IMR-90 (cell line): Measurements from ENCODE around the gene TMEM131. TPM values are rescaled to one million over a fixed set of nuclear protein-coding genes. Genes with fewer than 3 reads are reported as not detected.

Experiments used
- ATAC-seq: fragments of 200-7000 bp; cut with Tn5 transposase; 2 replicates; pipeline ENCODE4 v1.9.1; 2020; ENCODE audit warnings: low read depth, mild to moderate bottlenecking, moderate library complexity
- BruUV-seq: library from RNA; stranded (reverse); fragments of 400-500 nt; replicated peaks from 2 replicates; lab custom pipeline; 2021; lab: Mats Ljungman, UMichigan
- CTCF ChIA-PET: fragments of 300-600 bp; formaldehyde crosslinking; extraction: SDS; loops from one replicate; lab custom pipeline; 2021; ENCODE audit warnings: antibody characterized with exemption; lab: Yijun Ruan, JAX
- POLR2A ChIA-PET: fragments of 300-600 bp; sonication (Branson Sonifier 250); formaldehyde crosslinking; loops from one replicate; lab custom pipeline; 2022; ENCODE audit warnings: antibody characterized with exemption; ENCODE audit not compliant: unreplicated experiment; lab: Charles Lee
- DNase-seq: peaks from one replicate; pipeline ENCODE4 v3.0.0; 2013
- H2AFZ ChIP-seq: replicated peaks from 2 replicates; pipeline ENCODE3; 2013; ENCODE audit warnings: low read length, mild to moderate bottlenecking; ENCODE audit not compliant: poor library complexity
- H2AK5ac ChIP-seq: 2 replicates; pipeline ENCODE4 v1.6.1; 2013; ENCODE audit warnings: low read depth, low read length, inconsistent platforms
- H2AK9ac ChIP-seq: replicated peaks from 2 replicates; pipeline ENCODE3; 2013; ENCODE audit warnings: mild to moderate bottlenecking, low read depth, low read length, moderate library complexity; ENCODE audit not compliant: poor library complexity
- H2BK120ac ChIP-seq: 2 replicates; pipeline ENCODE4 v1.6.1; 2013; ENCODE audit warnings: low read depth, low read length, inconsistent platforms
- H2BK15ac ChIP-seq: 3 replicates; pipeline ENCODE4 v1.6.1; 2013; ENCODE audit warnings: low read depth, low read length, inconsistent platforms
- H2BK20ac ChIP-seq: 2 replicates; pipeline ENCODE4 v1.6.1; 2013; ENCODE audit warnings: low read depth, mild to moderate bottlenecking, inconsistent platforms, low read length, moderate library complexity
- H2BK5ac ChIP-seq: 2 replicates; pipeline ENCODE4 v1.6.1; 2013; ENCODE audit warnings: mild to moderate bottlenecking, low read depth, low read length, inconsistent platforms; ENCODE audit not compliant: poor library complexity, severe bottlenecking
- H3K14ac ChIP-seq: replicated peaks from 2 replicates; pipeline ENCODE4 v1.6.1; 2013; ENCODE audit warnings: low read depth, low read length, inconsistent platforms
- H3K18ac ChIP-seq: 2 replicates; pipeline ENCODE4 v1.6.1; 2013; ENCODE audit warnings: low read depth, low read length, control low read depth
- H3K23ac ChIP-seq: 2 replicates; pipeline ENCODE4 v1.6.1; 2013; ENCODE audit warnings: low read depth, low read length, inconsistent platforms
- H3K27ac ChIP-seq: 2 replicates; pipeline ENCODE4 v1.5.1; 2013; ENCODE audit warnings: mild to moderate bottlenecking, control low read depth, low read length; ENCODE audit not compliant: insufficient read depth
- H3K27me3 ChIP-seq: 2 replicates; pipeline ENCODE4 v1.6.1; 2013; ENCODE audit warnings: low read length; ENCODE audit not compliant: control insufficient read depth, insufficient read depth
- H3K36me3 ChIP-seq: 2 replicates; pipeline ENCODE4 v1.6.1; 2013; ENCODE audit warnings: low read length, mixed read lengths; ENCODE audit not compliant: control insufficient read depth, insufficient read depth
- H3K4ac ChIP-seq: 2 replicates; pipeline ENCODE4 v1.6.1; 2013; ENCODE audit warnings: low read depth, low read length, inconsistent platforms
- H3K4me1 ChIP-seq: 2 replicates; pipeline ENCODE4 v1.6.1; 2013; ENCODE audit warnings: low read length, mixed read lengths; ENCODE audit not compliant: control insufficient read depth, insufficient read depth
- H3K4me2 ChIP-seq: 2 replicates; pipeline ENCODE4 v1.6.1; 2013; ENCODE audit warnings: low read depth, mild to moderate bottlenecking, control low read depth, low read length, moderate library complexity
- H3K4me3 ChIP-seq: 2 replicates; pipeline ENCODE4 v1.5.1; 2013; ENCODE audit warnings: low read depth, mild to moderate bottlenecking, control low read depth, low read length, moderate library complexity; ENCODE audit not compliant: insufficient read depth
- H3K56ac ChIP-seq: 2 replicates; pipeline ENCODE4 v1.6.1; 2013; ENCODE audit warnings: low read length, inconsistent platforms; ENCODE audit not compliant: insufficient read depth; ENCODE audit errors: extremely low read depth
- H3K79me1 ChIP-seq, 2 experiments: 2 replicates each; pipeline ENCODE4 v1.6.1; 2013; ENCODE audit warnings: low read length in 2 of 2, inconsistent platforms in 1 of 2, low read depth in 1 of 2
- H3K9ac ChIP-seq: 2 replicates; pipeline ENCODE4 v1.6.1; 2013; ENCODE audit warnings: low read depth, low read length, control low read depth
- H3K9me1 ChIP-seq: 2 replicates; pipeline ENCODE4 v1.6.1; 2013; ENCODE audit warnings: low read length, inconsistent platforms; ENCODE audit not compliant: insufficient read depth
- H3K9me3 ChIP-seq: 2 replicates; pipeline ENCODE4 v1.6.1; 2013; ENCODE audit warnings: low read length; ENCODE audit not compliant: control insufficient read depth, insufficient read depth
- H4K20me1 ChIP-seq: 2 replicates; pipeline ENCODE4 v1.6.1; 2013; ENCODE audit warnings: low read length, inconsistent platforms; ENCODE audit not compliant: insufficient read depth
- H4K5ac ChIP-seq: 2 replicates; pipeline ENCODE4 v1.6.1; 2013; ENCODE audit warnings: mild to moderate bottlenecking, low read depth, low read length, control low read depth
- H4K8ac ChIP-seq, 2 experiments: 2 replicates each; pipeline ENCODE4 v1.6.1; 2013; ENCODE audit warnings: low read depth in 2 of 2, low read length in 2 of 2, control low read depth in 1 of 2, inconsistent platforms in 1 of 2
- H4K91ac ChIP-seq: 2 replicates; pipeline ENCODE4 v1.6.1; 2013; ENCODE audit warnings: low read depth, low read length, inconsistent platforms; ENCODE audit not compliant: insufficient read depth
- CHD1 ChIP-seq: IDR thresholded peaks from 2 replicates; pipeline ENCODE4 v1.6.1; 2012; ENCODE audit warnings: low read depth, low read length, improper control_type of control experiment
- SMC3 ChIP-seq: fragments of 150-350 bp; IDR thresholded peaks from 2 replicates; pipeline ENCODE4 v1.6.1; 2016; ENCODE audit warnings: low read depth, mild to moderate bottlenecking, antibody characterized with exemption, low read length, moderate library complexity
- WGBS, 2 experiments: methylation state at CpG; one replicate each; pipeline versions ENCODE4 v1.1.5 to v1.1.7; 2013; ENCODE audit warnings: missing lambda C conversion rate in 2 of 2; ENCODE audit not compliant: insufficient read length in 1 of 2; ENCODE audit errors: extremely low coverage in 2 of 2; 5-methylcytosine and 5-hydroxymethylcytosine counted together
- dilution Hi-C: fragments of 300-500 bp; cut with HindIII; formaldehyde crosslinking; loops from one replicate; pipeline ENCODE4 v1.14.3; 2018; ENCODE audit warnings: low sequenced_read_pairs; ENCODE audit not compliant: unreplicated experiment
- in situ Hi-C: fragments of 300-500 bp; cut with MboI; formaldehyde crosslinking; loops from 3 replicates; pipeline ENCODE4 v1.14.3; 2019; ENCODE audit warnings: low sequenced_read_pairs, inconsistent platforms, mixed read lengths
- intact Hi-C: fragments of 100-400 bp; cut with micrococcal nuclease; formaldehyde crosslinking; loops from 2 replicates; pipeline ENCODE4 v1.10.0; 2022
- polyA plus RNA-seq, 3 experiments: library from polyadenylated mRNA; depleted of rRNA; stranded (reverse); fragments of >200 nt; gene quantifications; 2 replicates each; pipeline ENCODE4 v1.2.3, GENCODE V29; 2012; ENCODE audit warnings: low replicate concordance in 1 of 3
- total RNA-seq: library from RNA; depleted of rRNA; stranded (reverse); fragments of >200 nt; gene quantifications from 2 replicates; pipeline ENCODE4 v1.2.3, GENCODE V29; 2012
- TF ChIP-seq, protein P1 (sequence below): fragments of 150-350 bp; IDR thresholded peaks from 2 replicates; pipeline ENCODE4 v1.6.1; 2016; ENCODE audit warnings: low read depth, mild to moderate bottlenecking, low read length, moderate library complexity, borderline replicate concordance

Gene TMEM131
- total and polyA plus RNA-seq, 2 of the 4 experiments (the other 2 are of a cell fraction) = 13.3 to 14.0 TPM

DNA sequence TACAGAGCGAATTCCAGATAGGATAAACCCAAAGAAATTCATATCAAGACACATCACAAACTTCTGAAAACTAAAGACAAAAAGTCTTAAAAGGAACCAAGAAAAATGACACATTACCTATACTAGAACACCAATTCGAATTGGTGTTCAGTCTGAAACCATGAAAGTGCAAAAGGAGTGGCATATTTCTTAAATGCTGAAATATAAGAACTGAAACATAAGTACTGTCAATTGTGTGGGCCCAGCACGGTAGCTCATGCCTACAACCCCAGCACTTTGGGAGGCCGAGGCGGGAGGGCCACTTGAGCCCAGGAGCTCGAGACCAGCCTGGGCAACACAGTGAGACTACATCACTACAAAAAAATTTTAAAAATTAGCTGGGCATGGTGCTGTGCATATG is 43.4 kb downstream of the TMEM131 start:
- WGBS, 2 experiments = no CpG with 5 or more reads among the region's 6 CpGs
- no peak overlapping the region for H3K9ac ChIP-seq
- no peak overlapping the region for H4K5ac ChIP-seq
- no peak overlapping the region for H3K23ac ChIP-seq
- ATAC-seq (no peak), DNase-seq (no peak)
- no peak overlapping the region for H3K4me3 ChIP-seq
- H4K8ac ChIP-seq = no peak overlapping the region
- in situ Hi-C loops (no loop called here), intact Hi-C loops (loop anchor here (5.0 kb wide), 2 partner anchors 40 to 80 kb away; no protein-coding TSS in a partner anchor), dilution Hi-C loops (no loop called here)
- H3K27ac ChIP-seq = no peak overlapping the region
- ChIA-PET CTCF (no interaction called here), POLR2A (no interaction called here)
- no peak overlapping the region for H2BK15ac ChIP-seq
- no peak overlapping the region for H2AK5ac ChIP-seq
- H4K20me1 ChIP-seq = peaks cover 12% of the 10 kb centered on the region
- TF ChIP-seq CHD1 = no peak
- TF ChIP-seq, protein P1, sequence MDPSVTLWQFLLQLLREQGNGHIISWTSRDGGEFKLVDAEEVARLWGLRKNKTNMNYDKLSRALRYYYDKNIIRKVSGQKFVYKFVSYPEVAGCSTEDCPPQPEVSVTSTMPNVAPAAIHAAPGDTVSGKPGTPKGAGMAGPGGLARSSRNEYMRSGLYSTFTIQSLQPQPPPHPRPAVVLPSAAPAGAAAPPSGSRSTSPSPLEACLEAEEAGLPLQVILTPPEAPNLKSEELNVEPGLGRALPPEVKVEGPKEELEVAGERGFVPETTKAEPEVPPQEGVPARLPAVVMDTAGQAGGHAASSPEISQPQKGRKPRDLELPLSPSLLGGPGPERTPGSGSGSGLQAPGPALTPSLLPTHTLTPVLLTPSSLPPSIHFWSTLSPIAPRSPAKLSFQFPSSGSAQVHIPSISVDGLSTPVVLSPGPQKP = no peak
- TF ChIP-seq SMC3 = no peak
- no peak overlapping the region for H2BK20ac ChIP-seq
- no peak overlapping the region for H2AFZ ChIP-seq
- peak overlapping the region; percentile 42 for H2BK5ac ChIP-seq
- no peak overlapping the region for H3K4ac ChIP-seq
- H2BK120ac ChIP-seq = no peak overlapping the region
- H3K9me3 ChIP-seq = no peaks in the 10 kb centered on the region
- peaks cover 9% of the 10 kb centered on the region for H3K4me1 ChIP-seq
- no peaks in the 10 kb centered on the region for H3K36me3 ChIP-seq
- no peaks in the 10 kb centered on the region for H3K27me3 ChIP-seq
- no peak overlapping the region for H3K18ac ChIP-seq
- H3K9me1 ChIP-seq = peaks cover 9% of the 10 kb centered on the region
- no peak overlapping the region for H4K91ac ChIP-seq
- no peak overlapping the region for H3K4me2 ChIP-seq
- H3K56ac ChIP-seq = no peak overlapping the region
- no peak overlapping the region for H2AK9ac ChIP-seq
- BruUV-seq = no TSS peak
- peaks cover 14 to 42% of the 10 kb centered on the region in 2 experiments for H3K79me1 ChIP-seq
- H3K14ac ChIP-seq = no peak overlapping the region
